ES-I3 (cell line): Measurements from ENCODE around the gene REPIN1.

ENCODE experiments used
- H3K36me3 ChIP-seq: 2 replicates; pipeline ENCODE4 v1.6.1; 2013; ENCODE audit warnings: mild to moderate bottlenecking, low read length, control low read depth, moderate library complexity; ENCODE audit not compliant: insufficient read depth
- H3K4me1 ChIP-seq: 2 replicates; pipeline ENCODE4 v1.6.1; 2013; ENCODE audit warnings: mild to moderate bottlenecking, control low read depth, low read length; ENCODE audit not compliant: insufficient read depth
- H3K9ac ChIP-seq: 2 replicates; pipeline ENCODE4 v1.6.1; 2013; ENCODE audit warnings: low read depth, mild to moderate bottlenecking, low read length, moderate library complexity
- H3K9me3 ChIP-seq: 2 replicates; pipeline ENCODE4 v1.6.1; 2013; ENCODE audit warnings: mild to moderate bottlenecking, low read length, moderate library complexity; ENCODE audit not compliant: control insufficient read depth, insufficient read depth

The REPIN1 gene

DNA sequence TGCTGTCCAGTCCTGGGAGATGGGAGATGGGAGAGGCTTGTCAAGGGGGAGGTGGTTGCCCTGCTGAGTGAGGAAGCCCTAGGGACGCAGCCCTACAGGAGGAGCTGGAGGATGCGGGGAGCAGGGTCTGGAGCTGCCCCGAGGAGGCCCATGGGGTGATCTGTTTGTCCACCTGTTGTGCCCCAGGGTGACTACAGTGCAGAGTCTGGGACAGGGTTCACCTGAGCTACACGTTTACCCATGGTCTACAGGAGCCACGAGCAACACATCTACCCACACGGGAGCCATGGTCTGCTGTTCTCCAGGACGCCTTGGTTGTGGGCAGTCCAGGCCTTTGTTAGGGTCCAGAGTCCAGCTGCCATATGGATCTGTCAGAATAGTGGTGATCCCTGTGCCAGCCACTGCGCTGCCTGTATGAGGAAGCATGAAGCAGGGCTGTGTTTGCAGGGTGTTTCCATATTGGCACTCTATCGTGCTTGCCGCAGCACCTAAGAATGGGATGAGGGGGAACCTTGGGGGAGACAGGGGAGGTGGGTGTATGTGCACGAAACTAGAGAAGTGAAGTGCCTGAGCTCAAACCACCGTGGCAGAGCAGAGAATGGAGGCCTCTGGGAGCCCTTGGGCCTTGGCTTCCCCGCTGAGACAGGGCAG, 34.2 kb downstream of the REPIN1 start:
- Histone ChIP-seq H3K4me1 (peaks cover 64% of the 10 kb centered on the region), H3K9me3 (no peaks in the 10 kb centered on the region), H3K9ac (peak overlapping the region; percentile 37; the same call in 1 of the 2 replicates), H3K36me3 (no peaks in the 10 kb centered on the region)

- Histone ChIP-seq H3K9me3 (no peaks in the 10 kb centered on the region), H3K9ac (peak overlapping the region; percentile 69; the same call in 1 of the 2 replicates), H3K4me1 (peaks cover 64% of the 10 kb centered on the region), H3K36me3 (no peaks in the 10 kb centered on the region)
Measured at GRCh38 chr7:150403376-150404171, 35.0 kb downstream of the REPIN1 start.

DNA sequence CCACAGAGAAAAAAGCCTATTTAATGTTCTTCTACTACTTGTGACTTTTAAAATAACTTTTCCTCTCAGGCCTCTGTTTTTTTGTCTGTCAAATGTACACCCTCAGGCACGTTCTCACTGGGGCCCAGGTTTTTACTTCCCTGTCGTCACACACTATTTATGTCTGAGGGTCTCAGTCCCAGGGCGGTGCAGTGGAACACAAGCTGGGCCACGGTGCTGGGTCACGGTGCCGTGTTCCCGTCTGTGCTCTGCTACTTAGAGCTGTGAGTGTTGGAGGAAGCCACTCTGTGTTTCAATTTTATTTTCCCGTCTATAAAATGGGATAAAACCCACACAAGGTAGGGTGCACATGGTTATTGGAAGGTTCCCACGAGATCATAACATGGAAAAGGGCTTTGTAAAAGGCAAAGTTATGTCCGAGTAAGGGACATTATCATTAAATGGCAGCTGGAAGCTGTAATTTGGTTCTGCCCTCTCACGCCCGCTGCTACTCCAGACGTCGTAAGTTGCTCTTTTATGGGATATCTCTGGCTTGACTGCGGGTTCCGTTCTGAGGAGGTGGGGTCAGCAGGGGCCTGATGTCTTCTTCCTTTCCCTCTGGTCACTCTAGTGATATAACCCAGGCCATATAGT, 35.7 kb downstream of the REPIN1 start:
- Histone ChIP-seq H3K9ac (peak overlapping the region; percentile 69), H3K36me3 (no peaks in the 10 kb centered on the region), H3K9me3 (no peaks in the 10 kb centered on the region), H3K4me1 (peaks cover 57% of the 10 kb centered on the region)

DNA sequence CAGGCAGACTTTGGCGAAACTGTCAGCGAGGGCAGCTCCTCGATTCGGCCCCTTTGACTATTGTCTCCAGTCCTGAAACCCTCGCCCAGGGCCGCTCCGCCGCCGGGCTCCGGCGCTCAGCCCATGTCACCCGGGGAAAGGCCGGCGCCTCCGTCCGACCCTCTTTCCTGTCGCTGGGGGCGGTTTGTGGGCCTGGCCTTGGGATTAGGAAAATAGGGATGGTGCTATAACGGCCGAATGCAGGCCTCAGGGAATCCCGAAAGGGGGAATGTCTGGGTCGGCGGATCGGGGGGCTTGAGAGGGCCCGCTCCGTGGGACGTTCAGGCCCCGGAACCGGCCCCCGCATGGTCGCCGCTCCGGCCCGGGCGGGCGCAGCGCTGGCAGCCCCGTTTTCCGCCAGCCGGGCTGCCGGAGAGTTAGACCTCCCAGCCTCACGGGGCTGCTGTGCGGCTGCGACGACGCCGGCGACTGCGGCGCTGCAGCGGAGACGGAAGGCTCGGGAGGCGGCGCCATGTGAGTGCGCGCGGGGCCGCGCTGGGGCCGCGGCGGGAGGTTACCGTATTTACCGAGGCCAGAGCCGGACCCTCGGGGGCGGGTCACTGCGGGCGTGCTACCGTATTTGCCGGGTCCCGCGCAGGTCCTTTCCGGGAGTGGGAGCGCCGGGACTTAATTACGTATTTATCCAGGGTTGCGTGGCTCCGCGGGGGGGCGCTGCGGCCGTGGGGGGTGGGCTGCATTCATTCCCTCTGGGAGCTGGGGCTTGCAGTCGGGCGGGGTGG, 36.4 kb downstream of the REPIN1 start:
- H3K4me1 ChIP-seq, result peaks cover 50% of the 10 kb centered on the region
- peak overlapping the region; percentile 69 for H3K9ac ChIP-seq
- H3K9me3 ChIP-seq, result no peaks in the 10 kb centered on the region
- no peaks in the 10 kb centered on the region for H3K36me3 ChIP-seq

DNA sequence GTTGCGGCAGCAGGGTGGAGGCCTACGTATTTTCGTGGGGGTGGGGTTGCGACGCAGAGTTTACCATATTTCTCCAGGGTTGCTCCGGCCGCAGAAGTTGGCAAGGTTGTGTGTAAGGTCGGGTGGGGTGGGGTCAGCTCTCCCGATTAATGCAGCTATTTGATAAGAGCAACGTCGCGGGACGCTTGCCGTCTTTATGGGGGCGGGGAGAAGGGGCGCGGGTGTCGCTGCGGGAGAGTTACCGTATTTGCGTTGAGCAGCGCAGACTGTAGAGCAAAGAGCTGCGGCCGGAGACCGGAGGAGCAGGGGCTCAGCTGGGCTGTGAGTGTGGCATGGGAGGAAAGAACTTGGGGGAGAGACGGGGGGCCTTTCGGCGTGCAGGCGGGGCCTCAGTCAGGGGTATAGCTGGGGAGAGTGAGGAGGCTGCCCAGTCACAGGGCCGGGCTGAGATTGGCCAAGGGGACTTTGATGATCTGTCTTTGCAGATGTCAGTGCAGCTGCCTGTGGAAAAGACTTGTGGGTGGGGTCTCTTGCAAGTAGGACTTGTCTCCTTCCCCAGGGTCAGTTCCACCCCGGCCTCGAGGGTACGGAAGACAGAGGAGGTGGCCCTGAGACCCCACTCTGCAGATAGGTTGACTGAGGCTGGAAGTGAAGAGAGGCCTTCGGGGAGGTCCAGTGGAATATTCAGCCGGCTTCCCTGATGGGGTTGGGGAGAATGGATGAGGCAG, 37.1 kb downstream of the REPIN1 start:
- Histone ChIP-seq H3K4me1 (peaks cover 42% of the 10 kb centered on the region), H3K9me3 (no peaks in the 10 kb centered on the region), H3K9ac (peak overlapping the region; percentile 69), H3K36me3 (peaks cover 5% of the 10 kb centered on the region; the same call in 1 of the 2 replicates)

DNA sequence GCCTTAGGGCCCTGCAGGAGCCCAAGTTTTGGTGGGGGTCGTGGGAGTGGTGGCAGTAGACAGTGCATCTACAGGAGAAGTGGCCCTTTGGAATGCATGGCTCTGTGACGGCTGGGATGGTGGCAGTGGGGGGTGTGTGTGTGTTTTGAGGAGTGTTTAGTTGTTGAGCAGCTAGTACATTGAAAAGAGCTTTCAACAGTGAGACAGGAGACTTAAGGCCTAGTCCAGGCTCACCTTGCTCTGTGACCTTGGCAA, 37.6 kb downstream of the REPIN1 start:
- peaks cover 5% of the 10 kb centered on the region; the same call in 1 of the 2 replicates for H3K36me3 ChIP-seq
- H3K9me3 ChIP-seq, result no peaks in the 10 kb centered on the region
- H3K9ac ChIP-seq, result peak overlapping the region; percentile 69; the same call in 1 of the 2 replicates
- H3K4me1 ChIP-seq, result peaks cover 37% of the 10 kb centered on the region

- H3K36me3 ChIP-seq, result peaks cover 5% of the 10 kb centered on the region; the same call in 1 of the 2 replicates
- peaks cover 33% of the 10 kb centered on the region for H3K4me1 ChIP-seq
- no peaks in the 10 kb centered on the region for H3K9me3 ChIP-seq
- H3K9ac ChIP-seq, result 0 out of 2 replicates have a peak overlapping the region, but pooled peaks have one; percentile 17
Measured at GRCh38 chr7:150406567-150407421, 38.2 kb downstream of the REPIN1 start.

DNA sequence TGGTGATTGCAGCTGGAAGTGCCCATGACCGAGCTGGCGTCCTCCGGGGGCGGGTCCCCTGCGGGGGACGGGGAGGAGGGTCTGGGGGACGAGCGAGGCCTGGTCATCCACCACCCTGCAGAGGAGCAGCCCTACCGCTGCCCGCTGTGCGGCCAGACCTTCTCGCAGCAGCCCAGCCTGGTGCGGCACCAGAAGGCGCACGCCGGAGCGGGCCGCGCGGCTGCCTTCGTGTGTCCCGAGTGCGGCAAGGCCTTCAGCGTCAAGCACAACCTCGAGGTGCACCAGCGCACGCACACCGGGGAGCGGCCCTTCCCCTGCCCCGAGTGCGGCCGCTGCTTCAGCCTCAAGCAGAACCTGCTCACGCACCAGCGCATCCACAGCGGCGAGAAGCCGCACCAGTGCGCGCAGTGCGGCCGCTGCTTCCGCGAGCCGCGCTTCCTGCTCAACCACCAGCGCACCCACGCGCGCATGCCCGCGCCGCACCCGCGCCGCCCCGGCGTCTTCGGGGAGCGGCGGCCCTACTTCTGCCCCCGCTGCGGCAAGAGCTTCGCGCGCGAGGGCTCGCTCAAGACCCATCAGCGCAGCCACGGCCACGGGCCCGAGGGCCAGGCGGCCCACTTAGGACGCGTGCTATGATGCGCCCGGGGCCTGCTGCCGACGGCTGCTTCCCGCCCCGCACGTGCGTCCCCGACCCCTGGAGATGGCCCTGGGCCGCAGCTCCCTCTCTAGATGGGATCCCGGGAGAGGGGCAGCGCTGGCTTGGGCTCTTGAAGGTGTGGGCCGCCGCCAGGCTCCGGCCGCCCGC, 39.2 kb downstream of the REPIN1 start:
- Histone ChIP-seq H3K9ac (no peak overlapping the region), H3K9me3 (no peaks in the 10 kb centered on the region), H3K4me1 (peaks cover 28% of the 10 kb centered on the region), H3K36me3 (peaks cover 5% of the 10 kb centered on the region; the same call in 1 of the 2 replicates)

- H3K36me3 ChIP-seq, result peaks cover 5% of the 10 kb centered on the region; the same call in 1 of the 2 replicates
- H3K9me3 ChIP-seq, result no peaks in the 10 kb centered on the region
- H3K9ac ChIP-seq, result no peak overlapping the region
- peaks cover 19% of the 10 kb centered on the region for H3K4me1 ChIP-seq
Measured at GRCh38 chr7:150408393-150409299, 40.0 kb downstream of the REPIN1 start.

GRCh38 chr7:150409300-150410030, 40.8 kb downstream of the REPIN1 start:
- H3K36me3 ChIP-seq, result peaks cover 5% of the 10 kb centered on the region; the same call in 1 of the 2 replicates
- H3K9me3 ChIP-seq, result no peaks in the 10 kb centered on the region
- peaks cover 11% of the 10 kb centered on the region for H3K4me1 ChIP-seq
- H3K9ac ChIP-seq, result no peak overlapping the region

DNA sequence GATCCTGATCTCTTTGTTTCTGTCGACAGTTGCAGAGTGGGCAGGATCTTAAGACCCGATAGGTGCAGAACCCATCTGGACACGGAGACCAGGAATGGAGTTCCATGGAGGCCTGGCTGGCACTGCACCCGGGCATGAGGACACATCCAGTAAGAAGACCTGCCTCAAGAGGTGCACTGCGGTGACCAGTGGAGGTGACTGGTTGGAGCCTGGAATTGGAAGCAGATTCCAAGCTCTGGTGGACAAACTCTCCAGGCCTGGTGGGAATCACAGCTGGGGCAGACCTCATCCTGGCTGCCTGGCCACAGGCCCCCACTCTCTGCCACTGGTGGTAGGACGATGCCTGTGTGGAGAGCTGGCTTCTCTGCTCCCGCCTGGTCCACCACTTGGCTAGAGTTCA, 41.5 kb downstream of the REPIN1 start:
- no peak overlapping the region for H3K9ac ChIP-seq
- peaks cover 10% of the 10 kb centered on the region for H3K4me1 ChIP-seq

More for the DNA sequence above, 41.5 kb downstream of the REPIN1 start:
- H3K36me3 ChIP-seq, result peaks cover 5% of the 10 kb centered on the region; the same call in 1 of the 2 replicates
- no peaks in the 10 kb centered on the region for H3K9me3 ChIP-seq
